ENCODE data around the gene POU1F1. TPM values are rescaled to one million over a fixed set of nuclear protein-coding genes. Genes with fewer than 3 reads are reported as not detected.
"Not testable (repeated sequence)": the region's sequence is repeated elsewhere in the genome, so short reads cannot be mapped to it uniquely, and the experiment has no call there.

Gene POU1F1
- total RNA-seq, 1 donor from 2014 or later, result not detected

DNA sequence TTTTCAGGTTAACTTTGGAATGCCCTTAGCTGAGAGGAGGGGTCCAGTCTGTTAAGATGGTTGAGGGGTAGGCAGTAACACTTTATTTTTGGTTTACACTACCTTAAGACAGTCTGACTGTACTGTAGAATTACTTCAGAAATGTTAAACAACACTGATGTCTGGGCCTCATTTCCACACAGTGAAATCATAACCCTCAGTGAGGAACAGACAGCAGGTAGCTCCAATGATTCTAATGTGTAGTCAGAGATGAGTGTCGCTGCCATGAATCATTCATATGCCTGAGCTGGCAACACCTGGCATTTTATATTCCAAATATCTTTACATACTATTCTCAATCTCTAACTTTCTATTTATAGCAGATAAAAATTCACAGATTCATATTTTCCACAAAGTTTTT lies 37.3 kb upstream of the POU1F1 start:
- no peaks in the 10 kb centered on the region for H3K27me3 Mint-ChIP-seq (ENCODE audit: low read depth)
- DNase-seq (ENCODE audit: low read depth, low spot score), result no peak
- no peaks in the 10 kb centered on the region for H3K9me3 Mint-ChIP-seq
- no peak overlapping the region for H3K27ac Mint-ChIP-seq (ENCODE audit: unreplicated experiment)
- H3K4me3 Mint-ChIP-seq, result no peak overlapping the region
- TF ChIP-seq, protein P1, sequence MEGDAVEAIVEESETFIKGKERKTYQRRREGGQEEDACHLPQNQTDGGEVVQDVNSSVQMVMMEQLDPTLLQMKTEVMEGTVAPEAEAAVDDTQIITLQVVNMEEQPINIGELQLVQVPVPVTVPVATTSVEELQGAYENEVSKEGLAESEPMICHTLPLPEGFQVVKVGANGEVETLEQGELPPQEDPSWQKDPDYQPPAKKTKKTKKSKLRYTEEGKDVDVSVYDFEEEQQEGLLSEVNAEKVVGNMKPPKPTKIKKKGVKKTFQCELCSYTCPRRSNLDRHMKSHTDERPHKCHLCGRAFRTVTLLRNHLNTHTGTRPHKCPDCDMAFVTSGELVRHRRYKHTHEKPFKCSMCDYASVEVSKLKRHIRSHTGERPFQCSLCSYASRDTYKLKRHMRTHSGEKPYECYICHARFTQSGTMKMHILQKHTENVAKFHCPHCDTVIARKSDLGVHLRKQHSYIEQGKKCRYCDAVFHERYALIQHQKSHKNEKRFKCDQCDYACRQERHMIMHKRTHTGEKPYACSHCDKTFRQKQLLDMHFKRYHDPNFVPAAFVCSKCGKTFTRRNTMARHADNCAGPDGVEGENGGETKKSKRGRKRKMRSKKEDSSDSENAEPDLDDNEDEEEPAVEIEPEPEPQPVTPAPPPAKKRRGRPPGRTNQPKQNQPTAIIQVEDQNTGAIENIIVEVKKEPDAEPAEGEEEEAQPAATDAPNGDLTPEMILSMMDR (conservative IDR thresholded peaks at IDR 0.05), result no peak
- no peaks in the 10 kb centered on the region for H3K4me1 Mint-ChIP-seq
- no peaks in the 10 kb centered on the region for H3K36me3 Mint-ChIP-seq (ENCODE audit: low read depth)

DNA sequence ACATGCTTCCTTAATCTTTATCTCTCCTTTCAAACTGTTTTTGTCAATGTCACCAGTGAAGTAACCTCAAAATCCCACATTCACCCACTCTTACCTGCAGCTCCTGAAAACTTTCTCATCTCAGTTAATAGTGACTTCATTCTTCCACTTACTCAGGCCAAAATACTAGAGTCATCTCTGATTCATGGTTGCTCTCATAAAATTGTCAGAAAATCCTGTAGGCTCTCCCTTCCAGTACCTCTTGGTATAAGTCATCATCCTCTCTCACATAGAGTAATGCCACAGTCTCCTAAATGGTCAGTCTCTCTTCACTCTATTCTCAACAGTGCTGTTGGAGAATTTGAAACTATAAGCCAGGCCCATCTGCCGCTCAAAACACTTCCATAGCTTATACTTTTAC lies 34.9 kb upstream of the POU1F1 start:
- Mint-ChIP-seq H3K4me3 (no peak overlapping the region), H3K36me3 (ENCODE audit: low read depth) (no peaks in the 10 kb centered on the region), H3K27ac (ENCODE audit: unreplicated experiment) (no peak overlapping the region), H3K9me3 (no peaks in the 10 kb centered on the region), H3K4me1 (no peaks in the 10 kb centered on the region), H3K27me3 (ENCODE audit: low read depth) (no peaks in the 10 kb centered on the region)
- TF ChIP-seq, protein P1 (conservative IDR thresholded peaks at IDR 0.05), result no peak
- DNase-seq (ENCODE audit: low read depth, low spot score), result no peak

DNA sequence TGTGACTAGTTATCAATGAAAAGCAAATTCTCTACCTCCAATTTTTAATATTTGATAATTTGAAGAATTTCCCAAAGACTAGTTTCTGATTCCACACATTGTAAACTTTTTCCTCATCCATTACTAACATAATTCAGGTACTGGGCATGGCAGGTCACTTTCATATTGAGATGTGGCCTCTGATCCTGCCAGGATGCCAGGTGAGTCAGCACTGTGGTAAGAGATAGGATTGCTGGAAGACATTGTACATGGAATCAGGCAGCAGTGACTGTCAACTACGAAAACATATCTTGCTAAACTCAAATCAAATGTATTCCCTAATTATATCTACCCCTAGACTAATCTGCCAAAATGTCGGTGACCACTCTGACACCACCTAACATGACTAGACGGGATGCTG lies 33.2 kb upstream of the POU1F1 start:
- Mint-ChIP-seq H3K9me3 (no peaks in the 10 kb centered on the region), H3K4me3 (no peak overlapping the region), H3K36me3 (ENCODE audit: low read depth) (no peaks in the 10 kb centered on the region), H3K27ac (ENCODE audit: unreplicated experiment) (no peak overlapping the region), H3K4me1 (no peaks in the 10 kb centered on the region), H3K27me3 (ENCODE audit: low read depth) (no peaks in the 10 kb centered on the region)
- TF ChIP-seq, protein P1 (conservative IDR thresholded peaks at IDR 0.05), result no peak
- no peak for DNase-seq (ENCODE audit: low read depth, low spot score)

DNA sequence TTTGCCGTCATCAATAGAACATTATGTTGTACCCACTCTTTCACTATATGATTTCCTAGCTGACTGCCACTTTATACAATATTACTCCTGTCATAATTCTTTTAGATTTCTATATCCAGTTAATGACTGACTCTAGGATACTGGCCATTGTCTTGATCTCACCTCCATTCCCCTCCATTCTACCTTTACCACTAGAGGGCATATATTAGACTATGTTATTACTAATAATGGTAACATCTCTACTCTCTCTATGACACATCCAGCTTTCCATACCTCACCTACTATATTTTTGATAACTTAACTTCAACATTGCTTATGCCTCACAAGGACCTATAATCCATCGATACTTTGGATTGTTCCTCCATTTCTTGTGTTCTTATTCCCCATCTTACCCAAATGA lies 31.4 kb upstream of the POU1F1 start:
- Mint-ChIP-seq H3K4me1 (no peaks in the 10 kb centered on the region), H3K27me3 (ENCODE audit: low read depth) (no peaks in the 10 kb centered on the region), H3K36me3 (ENCODE audit: low read depth) (no peaks in the 10 kb centered on the region), H3K27ac (ENCODE audit: unreplicated experiment) (no peak overlapping the region), H3K9me3 (no peaks in the 10 kb centered on the region), H3K4me3 (no peak overlapping the region)
- TF ChIP-seq, protein P1 (conservative IDR thresholded peaks at IDR 0.05), result peak; percentile 37
- no peak for DNase-seq (ENCODE audit: low read depth, low spot score)

DNA sequence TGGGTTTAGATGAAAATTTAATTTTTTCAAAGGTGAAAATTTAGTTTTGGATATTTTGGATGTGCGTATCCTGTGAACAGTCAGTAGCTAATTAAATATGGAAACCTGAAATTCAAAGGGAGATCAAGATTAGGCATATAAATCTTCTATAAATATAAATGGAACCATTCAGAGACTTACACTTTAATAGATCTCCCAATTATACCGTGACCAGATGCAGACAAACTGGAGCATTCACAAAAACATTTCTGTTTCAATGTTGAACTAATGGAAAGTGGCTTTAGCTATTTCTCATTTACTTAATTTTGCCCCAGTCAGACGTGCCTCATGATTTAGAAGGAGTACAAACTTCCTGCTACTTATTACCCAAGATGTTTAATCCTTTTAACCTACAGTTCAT lies 29.1 kb upstream of the POU1F1 start:
- Mint-ChIP-seq H3K36me3 (ENCODE audit: low read depth) (no peaks in the 10 kb centered on the region), H3K4me1 (no peaks in the 10 kb centered on the region), H3K4me3 (no peak overlapping the region), H3K9me3 (no peaks in the 10 kb centered on the region), H3K27me3 (ENCODE audit: low read depth) (no peaks in the 10 kb centered on the region), H3K27ac (ENCODE audit: unreplicated experiment) (no peak overlapping the region)
- TF ChIP-seq, protein P1 (conservative IDR thresholded peaks at IDR 0.05), result no peak
- DNase-seq (ENCODE audit: low read depth, low spot score), result no peak

DNA sequence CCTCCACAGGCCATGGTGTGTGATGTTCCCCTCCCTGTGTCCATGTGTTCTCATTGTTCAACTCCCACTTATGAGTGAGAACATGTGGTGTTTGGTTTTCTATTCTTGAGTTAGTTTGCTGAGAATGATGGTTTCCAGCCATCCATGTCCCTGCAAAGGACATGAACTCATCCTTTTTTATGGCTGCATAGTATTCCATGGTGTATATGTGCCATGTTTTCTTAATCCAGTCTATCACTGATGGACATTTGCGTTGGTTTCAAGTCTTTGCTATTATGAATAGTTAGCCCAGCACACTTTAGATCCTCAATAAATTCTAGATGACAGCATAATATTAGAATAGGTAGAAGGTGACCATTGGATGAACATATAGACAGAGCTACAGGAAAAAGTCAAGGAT lies 28.6 kb upstream of the POU1F1 start:
- H3K27ac Mint-ChIP-seq (ENCODE audit: unreplicated experiment); DNase-seq (ENCODE audit: low read depth, low spot score); H3K36me3 Mint-ChIP-seq (ENCODE audit: low read depth); H3K27me3 Mint-ChIP-seq (ENCODE audit: low read depth); H3K9me3 Mint-ChIP-seq; H3K4me1 Mint-ChIP-seq; H3K4me3 Mint-ChIP-seq: not testable (repeated sequence)
